Sigmoid colon (tissue), 4 donors: ENCODE data around the gene PCGF3.

Experiments used
- POLR2A ChIP-seq, 2 donors: fragments of 450-650 bp; IDR thresholded peaks; one replicate each; pipeline ENCODE4 v1.6.1; 2016; ENCODE audit warnings: antibody characterized with exemption in 2 of 2, mild to moderate bottlenecking in 2 of 2, moderate library complexity in 2 of 2
- POLR2AphosphoS5 ChIP-seq, 4 donors: sonication (generic); formaldehyde crosslinking; IDR thresholded peaks; one replicate each; pipeline ENCODE4 v1.6.1; 2017; ENCODE audit warnings: antibody characterized with exemption in 4 of 4

- TF ChIP-seq POLR2AphosphoS5 (IDR thresholded peaks at IDR 0.05), result no peak
- no peak for TF ChIP-seq POLR2A (IDR thresholded peaks at IDR 0.05)
Measured at GRCh38 chr4:683982-684622, 21.5 kb upstream of the PCGF3 start.
